H9 (cell line): ENCODE results near the gene MTTP. TPM values are rescaled to one million over a fixed set of nuclear protein-coding genes. Genes with fewer than 3 reads are reported as not detected.

ENCODE experiments used
- DNase-seq: peaks from one replicate; pipeline ENCODE4 v3.0.0-alpha.2; 2017
- H2AFZ ChIP-seq: one replicate; pipeline ENCODE4 v1.6.1; 2013; ENCODE audit warnings: mild to moderate bottlenecking, low read length, control low read depth, moderate library complexity
- H2AK5ac ChIP-seq: 2 replicates; pipeline ENCODE4 v1.6.1; 2013; ENCODE audit warnings: low read length, control low read depth, mixed read lengths; ENCODE audit not compliant: insufficient read length
- H2BK120ac ChIP-seq: one replicate; pipeline ENCODE4 v1.6.1; 2013; ENCODE audit warnings: low read depth, mild to moderate bottlenecking, low read length, control low read depth, inconsistent platforms; ENCODE audit not compliant: poor library complexity, severe bottlenecking
- H2BK12ac ChIP-seq: 2 replicates; pipeline ENCODE4 v1.6.1; 2013; ENCODE audit warnings: low read length, control low read depth, mixed read lengths, low read depth; ENCODE audit not compliant: insufficient read length
- H2BK15ac ChIP-seq: 2 replicates; pipeline ENCODE4 v1.6.1; 2013; ENCODE audit warnings: low read depth, low read length, control low read depth
- H2BK20ac ChIP-seq: one replicate; pipeline ENCODE4 v1.6.1; 2013; ENCODE audit warnings: low read depth, mild to moderate bottlenecking, low read length, control low read depth, inconsistent platforms; ENCODE audit not compliant: poor library complexity, severe bottlenecking
- H2BK5ac ChIP-seq: 2 replicates; pipeline ENCODE4 v1.6.1; 2013; ENCODE audit warnings: low read length, control low read depth, mixed read lengths; ENCODE audit not compliant: insufficient read length
- H3K14ac ChIP-seq: 2 replicates; pipeline ENCODE4 v1.6.1; 2013; ENCODE audit warnings: low read length, control low read depth; ENCODE audit not compliant: insufficient read depth
- H3K18ac ChIP-seq: 2 replicates; pipeline ENCODE4 v1.6.1; 2013; ENCODE audit warnings: low read depth, mild to moderate bottlenecking, mixed read lengths, low read length, control low read depth; ENCODE audit not compliant: insufficient read length
- H3K23ac ChIP-seq: 2 replicates; pipeline ENCODE4 v1.6.1; 2013; ENCODE audit warnings: low read length, control low read depth, mixed read lengths, low read depth; ENCODE audit not compliant: insufficient read length
- H3K23me2 ChIP-seq: 2 replicates; pipeline ENCODE4 v1.6.1; 2013; ENCODE audit warnings: low read depth, mild to moderate bottlenecking, mixed read lengths, low read length, control low read depth; ENCODE audit not compliant: insufficient read length, poor library complexity, severe bottlenecking
- H3K27ac ChIP-seq: 2 replicates; pipeline ENCODE4 v1.5.1; 2013; ENCODE audit warnings: low read length, control low read depth, mixed read lengths, low read depth; ENCODE audit not compliant: insufficient read length
- H3K27me3 ChIP-seq: 2 replicates; pipeline ENCODE4 v1.6.1; 2013; ENCODE audit warnings: low read length, control low read depth, inconsistent platforms; ENCODE audit not compliant: insufficient read depth
- H3K4ac ChIP-seq: 2 replicates; pipeline ENCODE4 v1.6.1; 2013; ENCODE audit warnings: low read depth, mild to moderate bottlenecking, control low read depth, inconsistent platforms, low read length, moderate library complexity
- H3K4me1 ChIP-seq: 2 replicates; pipeline ENCODE4 v1.6.1; 2013; ENCODE audit warnings: low read length, control low read depth, inconsistent platforms; ENCODE audit not compliant: insufficient read depth
- H3K4me2 ChIP-seq: 2 replicates; pipeline ENCODE4 v1.6.1; 2013; ENCODE audit warnings: low read length, control low read depth, mixed read lengths; ENCODE audit not compliant: insufficient read length, insufficient read depth
- H3K56ac ChIP-seq: 2 replicates; pipeline ENCODE4 v1.6.1; 2013; ENCODE audit warnings: low read depth, mild to moderate bottlenecking, mixed read lengths, low read length, control low read depth; ENCODE audit not compliant: insufficient read length
- H3K79me1 ChIP-seq: 2 replicates; pipeline ENCODE4 v1.6.1; 2013; ENCODE audit warnings: low read depth, mild to moderate bottlenecking, moderate library complexity, low read length, control low read depth, inconsistent platforms; ENCODE audit not compliant: insufficient read depth, poor library complexity, severe bottlenecking
- H3K79me2 ChIP-seq: 2 replicates; pipeline ENCODE4 v1.6.1; 2013; ENCODE audit warnings: low read length, control low read depth, inconsistent platforms; ENCODE audit not compliant: insufficient read depth
- H3K9ac ChIP-seq: 2 replicates; pipeline ENCODE4 v1.6.1; 2013; ENCODE audit warnings: low read length, control low read depth, mixed read lengths; ENCODE audit not compliant: insufficient read length; ENCODE audit errors: extremely low read depth
- H3K9me3 ChIP-seq: one replicate; pipeline ENCODE4 v1.6.1; 2013; ENCODE audit warnings: low read depth, low read length, inconsistent platforms; ENCODE audit not compliant: control insufficient read depth
- H3T11ph ChIP-seq: one replicate; pipeline ENCODE4 v1.6.1; 2013; ENCODE audit warnings: mild to moderate bottlenecking, low read length, control low read depth, inconsistent platforms
- H4K20me1 ChIP-seq: one replicate; pipeline ENCODE4 v1.6.1; 2013; ENCODE audit not compliant: control insufficient read depth, insufficient read length, insufficient read depth
- H4K5ac ChIP-seq: 2 replicates; pipeline ENCODE4 v1.6.1; 2013; ENCODE audit warnings: low read depth, mild to moderate bottlenecking, mixed read lengths, low read length, control low read depth; ENCODE audit not compliant: insufficient read length
- H4K8ac ChIP-seq: replicated peaks from 2 replicates; pipeline ENCODE4 v1.6.1; 2013; ENCODE audit warnings: low read length, control low read depth, mixed read lengths, low read depth; ENCODE audit not compliant: insufficient read length
- H4K91ac ChIP-seq: 2 replicates; pipeline ENCODE4 v1.6.1; 2013; ENCODE audit warnings: low read depth, mild to moderate bottlenecking, moderate library complexity, mixed read lengths, low read length, control low read depth; ENCODE audit not compliant: insufficient read length
- H3K27ac Mint-ChIP-seq, 3 experiments: 2 replicates in 2 of 3; 3 replicates in 1 of 3; pipeline ENCODE4 v1.8.0; 2020 to 2021; ENCODE audit warnings: mixed read lengths in 3 of 3, mild to moderate bottlenecking in 1 of 3, moderate library complexity in 1 of 3
- H3K27me3 Mint-ChIP-seq: 2 replicates; pipeline ENCODE4 v1.8.0; 2021; ENCODE audit warnings: low read depth, mild to moderate bottlenecking, moderate library complexity, mixed read lengths
- H3K36me3 Mint-ChIP-seq, 3 experiments: 2 replicates in 2 of 3; 3 replicates in 1 of 3; pipeline ENCODE4 v1.8.0; 2020 to 2021; ENCODE audit warnings: low read depth in 3 of 3, mixed read lengths in 3 of 3; ENCODE audit not compliant: insufficient read depth in 1 of 3
- H3K4me1 Mint-ChIP-seq, 2 experiments: 2 replicates each; pipeline ENCODE4 v1.8.0; 2020; ENCODE audit warnings: mixed read lengths in 2 of 2
- H3K4me3 Mint-ChIP-seq, 2 experiments: 2 replicates in 1 of 2; 3 replicates in 1 of 2; pipeline ENCODE4 v1.8.0; 2020 to 2021; ENCODE audit warnings: mild to moderate bottlenecking in 2 of 2, mixed read lengths in 2 of 2, moderate library complexity in 1 of 2
- H3K9me3 Mint-ChIP-seq, 2 experiments: 2 replicates in 1 of 2; 3 replicates in 1 of 2; pipeline ENCODE4 v1.8.0; 2020; ENCODE audit warnings: mild to moderate bottlenecking in 2 of 2, mixed read lengths in 2 of 2, moderate library complexity in 1 of 2
- CTCF ChIP-seq: fragments of 200-600 bp; sonication (generic); conservative IDR thresholded peaks from 3 replicates; pipeline ENCODE4 v1.8.0; 2021; ENCODE audit warnings: antibody characterized with exemption, mild to moderate bottlenecking
- WGBS: extraction: QIAGEN DNeasy Blood & Tissue Kit; methylation state at CpG from one replicate; pipeline ENCODE4 v1.1.7; 2013; ENCODE audit warnings: missing lambda C conversion rate, low lambda C conversion rate, mixed read lengths; ENCODE audit not compliant: insufficient read length; ENCODE audit errors: extremely low coverage; 5-methylcytosine and 5-hydroxymethylcytosine counted together
- total RNA-seq: library from RNA; stranded (reverse); gene quantifications from 2 replicates; pipeline ENCODE4 v1.2.1, GENCODE V29; 2021

Gene MTTP
- total RNA-seq, 1 experiment from 2014 or later = 0.46 TPM

GRCh38 chr4:99563310-99564186, 11.1 kb upstream of the MTTP start, which contains the start of gene TRMT10A:
TRMT10A (minus strand) TSS chr4:99564039; CDS start chr4:99559338, 4,701 bp downstream.
- Histone ChIP-seq H3K56ac (no peak within 1 kb of the TSS), H4K5ac (no peak within 1 kb of the TSS), H4K20me1 (no peaks in the 10 kb centered on the region), H2BK20ac (no peak within 1 kb of the TSS), H3K4me2 (peak within 1 kb of the TSS; percentile 59), H2AK5ac (no peak within 1 kb of the TSS), H3K23me2 (no peaks in the 10 kb centered on the region), H3K9ac (peak within 1 kb of the TSS; percentile 84), H3K4me1 (no peaks in the 10 kb centered on the region), H2BK12ac (no peak within 1 kb of the TSS), H3K23ac (no peak within 1 kb of the TSS), H2AFZ (peak within 1 kb of the TSS; percentile 97), H2BK15ac (no peak within 1 kb of the TSS), H3K79me2 (no peaks in the 10 kb centered on the region), H3K14ac (peak within 1 kb of the TSS; percentile 97; the same call in 1 of the 2 replicates), H3K79me1 (no peaks in the 10 kb centered on the region), H3K27ac (peak within 1 kb of the TSS; percentile 24), H4K91ac (no peak within 1 kb of the TSS), H3K9me3 (no peaks in the 10 kb centered on the region), H4K8ac (no peak within 1 kb of the TSS), H2BK5ac (no peak within 1 kb of the TSS), H3K18ac (peak within 1 kb of the TSS; percentile 96), H3K4ac (no peak within 1 kb of the TSS; the same call in 1 of the 2 replicates), H3K27me3 (no peaks in the 10 kb centered on the region), H3T11ph (no peak within 1 kb of the TSS), H2BK120ac (no peak within 1 kb of the TSS)
- DNase-seq = peak; percentile 98
- no peaks in the 10 kb centered on the region for H3K27me3 Mint-ChIP-seq
- H3K4me1 Mint-ChIP-seq = peaks cover 0 to 6% of the 10 kb centered on the region in 2 experiments; a peak in 2 of 4 replicates
- TF ChIP-seq CTCF = no peak; the same call in 2 of the 3 replicates
- no CpG with 5 or more reads among the region's 48 CpGs for WGBS
- H3K9me3 Mint-ChIP-seq = no peaks in the 10 kb centered on the region
- H3K27ac Mint-ChIP-seq = peak within 1 kb of the TSS; percentile 98 to 100 (median 99)
- H3K4me3 Mint-ChIP-seq = peak within 1 kb of the TSS; percentile 92 to 95
- H3K36me3 Mint-ChIP-seq = no peaks in the 10 kb centered on the region
